Activated T-cell treated with anti-CD3 and anti-CD28 coated beads for 1 hour (primary cell): ENCODE data around the gene ATP10B.
"Not testable (repeated sequence)": the region's sequence is repeated elsewhere in the genome, so short reads cannot be mapped to it uniquely, and the experiment has no call there.

Experiments used
- DNase-seq: peaks from one replicate; pipeline ENCODE4 v3.0.0-alpha.2; 2020; ENCODE audit warnings: low read depth

The ATP10B gene

DNA sequence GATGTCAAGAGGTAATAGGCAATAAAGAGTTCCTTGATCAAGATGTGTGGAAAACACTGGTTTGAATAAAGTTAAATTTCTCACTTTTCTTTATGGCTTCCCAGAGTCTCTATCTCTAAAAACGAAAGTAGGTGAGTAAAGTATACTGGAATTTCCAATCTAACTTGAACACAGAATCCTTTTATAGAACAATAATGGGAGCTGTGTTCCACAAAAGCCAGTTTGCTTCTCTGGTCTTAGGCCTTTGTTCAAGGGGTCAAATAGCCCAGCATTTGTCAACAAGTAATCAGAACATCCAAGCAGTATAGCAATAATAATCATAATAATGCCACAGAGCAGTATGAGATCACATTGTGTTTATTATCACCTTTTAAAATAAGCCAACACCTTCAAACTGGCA lies 20.2 kb downstream of the ATP10B start:
- DNase-seq, result no peak

GRCh38 chr5:160824301-160825001 lies 27.6 kb downstream of the ATP10B start:
- DNase-seq, result no peak

DNA sequence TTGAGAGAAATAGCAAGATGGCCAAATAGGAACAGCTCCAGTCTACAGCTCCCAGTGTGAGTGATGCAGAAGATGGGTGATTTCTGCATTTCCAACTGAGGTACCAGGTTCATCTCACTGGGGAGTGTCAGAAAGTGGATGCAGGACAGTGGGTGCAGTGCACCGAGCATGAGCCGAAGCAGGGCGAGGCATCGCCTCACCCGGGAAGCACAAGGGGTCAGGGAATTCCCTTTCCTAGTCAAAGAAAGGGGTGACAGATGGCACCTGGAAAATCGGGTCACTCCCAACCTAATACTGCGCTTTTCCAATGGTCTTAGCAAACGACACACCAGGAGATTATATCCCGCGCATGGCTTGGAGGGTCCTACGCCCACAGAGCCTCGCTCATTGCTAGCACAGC lies 39.0 kb downstream of the ATP10B start:
- not testable (repeated sequence) for DNase-seq

DNA sequence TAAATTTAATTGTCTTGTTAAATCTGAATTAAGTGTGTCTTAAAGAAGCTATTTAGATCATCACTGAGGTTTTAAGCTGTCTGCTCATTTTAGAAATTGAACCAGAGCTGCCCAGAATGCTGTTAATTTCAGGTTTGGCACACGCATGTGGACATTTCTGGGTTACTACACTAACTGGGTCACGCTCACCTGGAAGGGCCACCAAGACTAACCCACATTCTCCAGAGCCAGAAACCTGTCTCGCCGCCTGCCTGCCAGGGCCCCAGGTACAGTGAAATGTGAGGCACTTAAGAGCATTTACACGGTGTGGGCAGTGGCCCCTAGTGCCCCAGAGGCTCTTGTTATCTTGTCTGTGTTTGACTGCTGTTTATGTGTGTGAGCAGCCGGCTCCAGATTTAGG lies 46.6 kb downstream of the ATP10B start:
- no peak for DNase-seq

- DNase-seq, result no peak
Measured at GRCh38 chr5:160802592-160802991, 49.4 kb downstream of the ATP10B start.

DNA sequence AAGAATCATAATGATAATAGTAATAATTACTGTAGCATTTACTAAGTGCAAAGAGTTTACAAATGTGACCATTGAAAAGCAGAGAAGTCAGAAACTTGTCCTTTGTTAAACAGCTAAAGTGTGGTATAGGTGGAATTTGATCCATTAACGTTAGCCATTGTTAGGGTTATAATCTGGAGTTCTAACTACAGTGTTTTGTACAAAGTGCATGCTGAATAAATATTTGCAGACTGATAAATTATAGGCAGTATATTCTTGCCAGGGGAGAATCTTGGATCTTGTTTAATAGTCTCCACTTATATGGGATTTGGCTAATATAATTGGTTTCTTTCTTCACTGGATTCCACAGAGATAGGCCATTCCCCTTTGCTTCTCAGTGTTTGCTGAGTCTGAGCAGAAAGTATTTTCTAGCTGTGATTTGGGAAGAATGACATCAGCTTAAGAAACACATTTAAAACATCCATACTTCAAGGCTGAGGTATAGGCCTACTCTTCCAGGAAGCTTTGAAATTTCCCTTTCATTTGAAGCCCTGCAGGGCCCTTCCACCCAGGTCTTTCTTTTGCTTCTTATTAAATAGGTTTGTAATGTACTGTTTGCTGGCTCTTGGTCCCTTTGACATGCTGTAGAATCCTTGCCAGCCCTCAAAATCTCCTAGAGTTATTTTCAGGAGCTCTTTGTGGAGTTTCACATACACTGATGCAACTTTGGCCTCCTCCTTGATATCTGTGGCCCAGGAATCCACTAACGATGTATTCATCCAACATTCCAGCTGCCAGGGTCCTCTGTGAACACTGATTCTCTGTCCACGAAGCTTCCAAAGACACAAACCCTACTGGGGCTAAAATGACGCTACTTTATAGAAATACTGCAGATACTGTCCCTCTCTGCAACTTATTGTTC lies 51.4 kb downstream of the ATP10B start:
- DNase-seq, result no peak

GRCh38 chr5:160799184-160799583 lies 52.8 kb downstream of the ATP10B start:
- DNase-seq, result no peak

DNA sequence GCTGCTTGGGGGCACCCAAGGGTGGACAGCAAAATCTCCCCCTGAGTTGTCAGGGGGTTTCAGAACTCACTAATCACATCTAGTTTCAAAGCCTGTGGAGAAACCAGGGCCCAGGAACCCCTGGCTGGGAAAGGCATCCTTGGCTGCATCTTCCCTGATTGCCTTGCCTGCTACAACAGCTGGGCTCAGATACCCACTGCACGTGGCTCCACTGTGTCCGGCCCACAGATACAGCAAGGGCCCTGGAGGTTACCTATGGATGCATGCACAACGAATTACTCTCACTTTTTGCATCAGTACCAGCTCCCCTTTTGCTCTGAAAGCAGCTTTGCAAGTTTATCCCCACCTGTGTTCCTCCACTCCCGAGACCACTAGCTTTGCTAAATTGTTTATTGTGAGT lies 55.0 kb downstream of the ATP10B start:
- DNase-seq, result no peak

- DNase-seq, result no peak
Measured at GRCh38 chr5:160793530-160793899, 58.5 kb downstream of the ATP10B start.

GRCh38 chr5:160792732-160793529 lies 59.1 kb downstream of the ATP10B start:
- DNase-seq, result no peak

DNA sequence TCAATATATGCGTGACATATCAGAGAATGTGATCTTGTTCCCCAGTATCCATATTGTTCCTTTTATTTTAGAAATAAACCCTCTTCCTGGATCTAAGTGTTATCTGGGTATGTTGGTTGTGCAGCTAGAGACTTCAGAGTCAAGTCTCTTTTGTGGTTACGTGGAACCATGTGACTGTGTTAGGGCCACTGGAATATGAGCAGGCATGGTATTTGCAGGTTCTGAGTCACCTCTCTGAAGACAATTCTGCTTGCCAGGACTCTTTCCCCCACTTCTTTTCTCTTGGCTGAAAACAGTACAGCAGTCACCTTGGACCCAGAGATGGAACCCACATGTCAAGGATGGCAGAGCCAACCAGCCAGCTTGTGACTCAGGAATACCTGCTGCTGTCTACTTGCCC lies 59.7 kb downstream of the ATP10B start:
- DNase-seq, result no peak

- DNase-seq, result no peak
Measured at GRCh38 chr5:160789219-160789859, 62.7 kb downstream of the ATP10B start.

- no peak for DNase-seq
Measured at GRCh38 chr5:160788102-160788660, 63.8 kb downstream of the ATP10B start.

DNA sequence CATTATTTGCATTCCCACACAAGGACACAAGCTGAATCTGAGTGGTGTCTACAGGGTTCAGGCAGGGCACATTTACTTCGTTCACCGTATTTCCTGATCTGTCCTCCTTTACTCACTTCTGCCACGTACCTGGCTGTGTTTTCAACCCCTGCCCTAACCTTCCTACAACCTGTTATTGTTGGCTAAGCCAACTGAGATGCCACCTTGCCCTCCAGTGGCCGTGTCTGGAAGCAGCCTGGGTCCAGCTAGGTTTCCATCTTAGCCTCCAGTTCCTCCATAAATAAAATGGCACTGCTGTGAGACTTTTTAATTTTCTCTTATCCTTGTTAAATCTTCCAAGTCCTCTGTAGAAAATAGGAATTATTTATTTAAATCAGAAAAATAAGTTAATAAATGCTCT lies 64.8 kb downstream of the ATP10B start:
- no peak for DNase-seq

- no peak for DNase-seq
Measured at GRCh38 chr5:160774666-160775315, 77.2 kb downstream of the ATP10B start.

DNA sequence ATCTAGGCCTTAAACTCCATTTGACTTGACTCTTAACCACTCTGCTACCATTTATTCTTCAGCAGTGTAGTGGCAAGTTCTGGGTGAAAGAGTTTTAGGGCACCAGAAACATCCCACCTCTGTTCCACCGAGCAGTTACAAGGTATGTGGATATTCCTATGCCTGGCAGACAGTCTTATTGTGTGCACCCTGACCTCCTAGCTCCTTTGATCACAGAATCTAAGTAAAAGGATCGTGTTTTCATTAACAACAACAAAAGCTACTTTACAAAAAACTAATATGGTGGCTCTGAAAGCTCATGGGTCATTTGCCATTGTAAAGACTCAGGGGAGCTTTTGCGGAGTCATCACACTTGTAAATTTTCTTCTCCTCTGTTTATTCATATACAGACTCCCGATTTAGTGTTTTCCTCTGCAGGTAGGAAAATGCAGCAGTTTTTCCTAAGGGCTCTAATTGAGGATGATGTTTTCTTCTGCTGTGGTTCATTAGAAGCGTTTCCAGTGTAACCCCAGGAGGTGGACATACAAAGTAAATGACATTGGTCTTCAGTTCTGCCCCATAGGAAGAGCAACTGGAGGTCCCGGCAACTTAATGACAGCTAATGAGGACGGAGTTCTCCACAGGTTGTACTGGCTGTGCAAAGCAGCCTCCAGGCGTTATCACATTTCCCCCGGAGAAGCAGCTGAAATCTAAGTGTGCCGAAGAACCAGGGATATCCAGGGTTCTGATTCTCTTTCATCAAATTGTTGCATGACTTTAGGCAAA lies 78.2 kb downstream of the ATP10B start:
- no peak for DNase-seq

GRCh38 chr5:160772854-160773253 lies 79.2 kb downstream of the ATP10B start:
- no peak for DNase-seq

DNA sequence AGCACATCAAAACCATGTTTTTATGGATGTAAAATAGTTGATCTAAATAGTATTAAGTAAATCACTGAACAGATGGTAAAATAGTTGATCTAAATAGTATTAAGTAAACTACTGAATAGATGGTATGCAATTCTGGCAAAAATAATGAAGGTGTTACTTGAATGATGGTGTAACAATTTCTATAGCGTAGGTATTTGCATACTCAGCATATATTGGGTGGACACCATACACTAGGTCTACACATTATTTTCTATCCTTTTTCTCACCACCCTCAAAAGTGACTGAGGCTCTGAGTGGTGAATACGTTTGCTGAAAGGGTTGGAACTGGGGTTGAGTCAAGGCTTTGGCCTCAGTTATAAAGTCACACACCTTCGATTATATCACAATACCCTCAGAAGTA lies 81.3 kb downstream of the ATP10B start:
- no peak for DNase-seq

DNA sequence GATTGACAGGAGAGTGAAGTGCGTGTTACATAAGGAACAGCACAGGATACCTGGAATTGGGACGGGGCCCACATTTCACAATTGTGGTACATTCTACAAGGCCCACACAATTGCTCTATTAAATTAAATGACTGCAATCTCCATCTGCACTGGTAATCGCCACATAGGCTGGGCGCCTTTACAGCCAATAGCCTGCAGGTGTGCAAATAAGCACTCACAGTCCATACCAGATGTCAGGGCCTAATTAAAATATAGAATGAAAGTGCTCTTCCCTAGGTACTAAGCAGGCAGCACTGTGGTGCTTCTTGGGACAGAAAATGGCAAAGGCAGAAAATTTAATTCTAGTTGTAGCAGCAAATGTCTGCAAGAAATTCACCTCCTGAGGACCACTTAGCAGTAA lies 82.7 kb downstream of the ATP10B start:
- no peak for DNase-seq

GRCh38 chr5:160767062-160767461 lies 84.9 kb downstream of the ATP10B start:
- DNase-seq, result no peak

DNA sequence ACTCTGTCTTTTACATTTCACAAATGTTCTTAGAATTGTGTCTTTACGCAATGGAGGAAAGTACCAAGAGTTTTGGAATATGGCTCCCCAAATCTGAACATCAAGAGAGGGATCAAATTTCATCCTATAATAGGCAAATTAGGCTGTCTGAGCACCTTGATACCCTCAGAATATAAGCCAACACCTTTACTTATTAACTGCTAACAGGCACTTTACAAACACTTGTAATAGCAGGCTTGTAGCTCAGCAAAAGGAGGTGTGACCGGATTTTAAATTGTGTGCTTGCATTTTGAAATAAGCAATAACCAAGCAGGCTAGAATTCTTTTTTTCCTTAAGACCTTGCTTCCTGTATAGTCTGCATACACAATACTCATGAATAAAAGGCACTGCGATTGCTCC lies 92.0 kb downstream of the ATP10B start:
- DNase-seq, result no peak
